ENCODE data around the gene ADGRG3. TPM values are rescaled to one million over a fixed set of nuclear protein-coding genes. Genes with fewer than 3 reads are reported as not detected.

The ADGRG3 gene
- total and polyA plus RNA-seq, 2 of the 13 experiments (the other 11 are each of a cell fraction or from before 2014, with no cell fraction given), result 2.7 to 11.8 TPM

- TF ChIP-seq SKI (IDR thresholded peaks at IDR 0.05; ENCODE audit: partially characterized antibody) (no peak), SP5 (CRISPR knock-in tag; IDR thresholded peaks at IDR 0.05; ENCODE audit: borderline replicate concordance, low read depth) (no peak), MED1 (CRISPR knock-in tag; IDR thresholded peaks at IDR 0.05) (peak; percentile 54; the same call in 1 of the 2 replicates), ZNF354B (CRISPR knock-in tag; IDR thresholded peaks at IDR 0.05) (no peak), CBX1 (IDR thresholded peaks at IDR 0.05; ENCODE audit: low read depth) (peak; percentile 44), NRL (CRISPR knock-in tag; IDR thresholded peaks at IDR 0.05; ENCODE audit: borderline replicate concordance) (no peak), ZNF749 (CRISPR knock-in tag; IDR thresholded peaks at IDR 0.05; ENCODE audit: borderline replicate concordance) (no peak), ZNF747 (CRISPR knock-in tag; IDR thresholded peaks at IDR 0.05; ENCODE audit: borderline replicate concordance) (peak; percentile 53; the same call in 1 of the 2 replicates), ATF3 (CRISPR knock-in tag; IDR thresholded peaks at IDR 0.05) (0 out of 2 replicates have a peak, but pooled peaks have one; percentile 13), MAZ (IDR thresholded peaks at IDR 0.05; ENCODE audit: borderline replicate concordance, low read depth, low read length) (no peak), MAZ (CRISPR knock-in tag; IDR thresholded peaks at IDR 0.05; ENCODE audit: low read depth) (0 out of 2 replicates have a peak, but pooled peaks have one; percentile 28), MTA1 (CRISPR knock-in tag; IDR thresholded peaks at IDR 0.05; ENCODE audit: borderline replicate concordance) (peak; percentile 35; the same call in 1 of the 2 replicates), RFXAP (CRISPR knock-in tag; IDR thresholded peaks at IDR 0.05; ENCODE audit: borderline replicate concordance) (peak; percentile 72; the same call in 1 of the 2 replicates), ZFP36 (IDR thresholded peaks at IDR 0.05; ENCODE audit: borderline replicate concordance, low read depth, low read length, partially characterized antibody) (no peak), FOXA3 (CRISPR knock-in tag; IDR thresholded peaks at IDR 0.05) (peak; percentile 57), ETV5 (CRISPR knock-in tag; IDR thresholded peaks at IDR 0.05; ENCODE audit: borderline replicate concordance) (peak; percentile 23; the same call in 1 of the 2 replicates), ZNF124 (CRISPR knock-in tag; IDR thresholded peaks at IDR 0.05) (no peak), ZNF605 (CRISPR knock-in tag; IDR thresholded peaks at IDR 0.05) (0 out of 2 replicates have a peak, but pooled peaks have one; percentile 64), HOXA3 (CRISPR knock-in tag; IDR thresholded peaks at IDR 0.05) (peak; percentile 57; the same call in 1 of the 2 replicates)
- TF ChIP-seq, protein P1, sequence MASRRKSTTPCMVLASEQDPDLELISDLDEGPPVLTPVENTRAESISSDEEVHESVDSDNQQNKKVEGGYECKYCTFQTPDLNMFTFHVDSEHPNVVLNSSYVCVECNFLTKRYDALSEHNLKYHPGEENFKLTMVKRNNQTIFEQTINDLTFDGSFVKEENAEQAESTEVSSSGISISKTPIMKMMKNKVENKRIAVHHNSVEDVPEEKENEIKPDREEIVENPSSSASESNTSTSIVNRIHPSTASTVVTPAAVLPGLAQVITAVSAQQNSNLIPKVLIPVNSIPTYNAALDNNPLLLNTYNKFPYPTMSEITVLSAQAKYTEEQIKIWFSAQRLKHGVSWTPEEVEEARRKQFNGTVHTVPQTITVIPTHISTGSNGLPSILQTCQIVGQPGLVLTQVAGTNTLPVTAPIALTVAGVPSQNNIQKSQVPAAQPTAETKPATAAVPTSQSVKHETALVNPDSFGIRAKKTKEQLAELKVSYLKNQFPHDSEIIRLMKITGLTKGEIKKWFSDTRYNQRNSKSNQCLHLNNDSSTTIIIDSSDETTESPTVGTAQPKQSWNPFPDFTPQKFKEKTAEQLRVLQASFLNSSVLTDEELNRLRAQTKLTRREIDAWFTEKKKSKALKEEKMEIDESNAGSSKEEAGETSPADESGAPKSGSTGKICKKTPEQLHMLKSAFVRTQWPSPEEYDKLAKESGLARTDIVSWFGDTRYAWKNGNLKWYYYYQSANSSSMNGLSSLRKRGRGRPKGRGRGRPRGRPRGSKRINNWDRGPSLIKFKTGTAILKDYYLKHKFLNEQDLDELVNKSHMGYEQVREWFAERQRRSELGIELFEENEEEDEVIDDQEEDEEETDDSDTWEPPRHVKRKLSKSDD (CRISPR knock-in tag; IDR thresholded peaks at IDR 0.05; ENCODE audit: low read depth), result no peak
- TF ChIP-seq, protein P2, sequence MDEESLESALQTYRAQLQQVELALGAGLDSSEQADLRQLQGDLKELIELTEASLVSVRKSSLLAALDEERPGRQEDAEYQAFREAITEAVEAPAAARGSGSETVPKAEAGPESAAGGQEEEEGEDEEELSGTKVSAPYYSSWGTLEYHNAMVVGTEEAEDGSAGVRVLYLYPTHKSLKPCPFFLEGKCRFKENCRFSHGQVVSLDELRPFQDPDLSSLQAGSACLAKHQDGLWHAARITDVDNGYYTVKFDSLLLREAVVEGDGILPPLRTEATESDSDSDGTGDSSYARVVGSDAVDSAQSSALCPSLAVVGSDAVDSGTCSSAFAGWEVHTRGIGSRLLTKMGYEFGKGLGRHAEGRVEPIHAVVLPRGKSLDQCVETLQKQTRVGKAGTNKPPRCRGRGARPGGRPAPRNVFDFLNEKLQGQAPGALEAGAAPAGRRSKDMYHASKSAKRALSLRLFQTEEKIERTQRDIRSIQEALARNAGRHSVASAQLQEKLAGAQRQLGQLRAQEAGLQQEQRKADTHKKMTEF (CRISPR knock-in tag; IDR thresholded peaks at IDR 0.05), result peak; percentile 43; the same call in 1 of the 2 replicates
- TF ChIP-seq, protein P3, sequence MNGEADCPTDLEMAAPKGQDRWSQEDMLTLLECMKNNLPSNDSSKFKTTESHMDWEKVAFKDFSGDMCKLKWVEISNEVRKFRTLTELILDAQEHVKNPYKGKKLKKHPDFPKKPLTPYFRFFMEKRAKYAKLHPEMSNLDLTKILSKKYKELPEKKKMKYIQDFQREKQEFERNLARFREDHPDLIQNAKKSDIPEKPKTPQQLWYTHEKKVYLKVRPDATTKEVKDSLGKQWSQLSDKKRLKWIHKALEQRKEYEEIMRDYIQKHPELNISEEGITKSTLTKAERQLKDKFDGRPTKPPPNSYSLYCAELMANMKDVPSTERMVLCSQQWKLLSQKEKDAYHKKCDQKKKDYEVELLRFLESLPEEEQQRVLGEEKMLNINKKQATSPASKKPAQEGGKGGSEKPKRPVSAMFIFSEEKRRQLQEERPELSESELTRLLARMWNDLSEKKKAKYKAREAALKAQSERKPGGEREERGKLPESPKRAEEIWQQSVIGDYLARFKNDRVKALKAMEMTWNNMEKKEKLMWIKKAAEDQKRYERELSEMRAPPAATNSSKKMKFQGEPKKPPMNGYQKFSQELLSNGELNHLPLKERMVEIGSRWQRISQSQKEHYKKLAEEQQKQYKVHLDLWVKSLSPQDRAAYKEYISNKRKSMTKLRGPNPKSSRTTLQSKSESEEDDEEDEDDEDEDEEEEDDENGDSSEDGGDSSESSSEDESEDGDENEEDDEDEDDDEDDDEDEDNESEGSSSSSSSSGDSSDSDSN (CRISPR knock-in tag; IDR thresholded peaks at IDR 0.05), result peak; percentile 39; the same call in 1 of the 2 replicates
- TF ChIP-seq, protein P4, sequence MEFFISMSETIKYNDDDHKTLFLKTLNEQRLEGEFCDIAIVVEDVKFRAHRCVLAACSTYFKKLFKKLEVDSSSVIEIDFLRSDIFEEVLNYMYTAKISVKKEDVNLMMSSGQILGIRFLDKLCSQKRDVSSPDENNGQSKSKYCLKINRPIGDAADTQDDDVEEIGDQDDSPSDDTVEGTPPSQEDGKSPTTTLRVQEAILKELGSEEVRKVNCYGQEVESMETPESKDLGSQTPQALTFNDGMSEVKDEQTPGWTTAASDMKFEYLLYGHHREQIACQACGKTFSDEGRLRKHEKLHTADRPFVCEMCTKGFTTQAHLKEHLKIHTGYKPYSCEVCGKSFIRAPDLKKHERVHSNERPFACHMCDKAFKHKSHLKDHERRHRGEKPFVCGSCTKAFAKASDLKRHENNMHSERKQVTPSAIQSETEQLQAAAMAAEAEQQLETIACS (CRISPR knock-in tag; IDR thresholded peaks at IDR 0.05), result no peak
Observed at GRCh38 chr16:57720142-57720575, 52.1 kb downstream of the ADGRG3 start (continued).

Data from HepG2 (cell line).